ENCODE data around the gene ADD2. TPM values are rescaled to one million over a fixed set of nuclear protein-coding genes. Genes with fewer than 3 reads are reported as not detected.

The ADD2 gene
- total RNA-seq, 2 donors from 2014 or later = 2.3 to 4.8 TPM

- DNase-seq (ENCODE audit: low spot score) (no peak), ATAC-seq (peak in 1 of 2 donors; percentile 56)
- peaks cover 3% of the 10 kb centered on the region for H3K9me3 Mint-ChIP-seq
- no peak overlapping the region for H3K4me3 Mint-ChIP-seq
- peaks cover 40 to 53% of the 10 kb centered on the region in 2 donors for H3K27me3 Mint-ChIP-seq
- H3K36me3 Mint-ChIP-seq = peaks cover 4% of the 10 kb centered on the region
- H3K27ac Mint-ChIP-seq = peak overlapping the region in 1 of 2 donors; percentile 45
- peaks cover 8 to 9% of the 10 kb centered on the region in 2 donors for H3K4me1 Mint-ChIP-seq (ENCODE audit: low read depth in 2 of 2)
Observed at GRCh38 chr2:70735071-70735470, 32.9 kb downstream of the ADD2 start.

GRCh38 chr2:70733646-70734180 is 34.3 kb downstream of the ADD2 start:
- no peak overlapping the region for H3K27ac Mint-ChIP-seq
- DNase-seq (ENCODE audit: low spot score) (no peak), ATAC-seq (no peak)
- no peaks in the 10 kb centered on the region for H3K9me3 Mint-ChIP-seq
- H3K27me3 Mint-ChIP-seq = peaks cover 37 to 42% of the 10 kb centered on the region in 2 donors
- no peak overlapping the region for H3K4me3 Mint-ChIP-seq
- peaks cover 8 to 9% of the 10 kb centered on the region in 2 donors for H3K4me1 Mint-ChIP-seq (ENCODE audit: low read depth in 2 of 2)
- peaks cover 4% of the 10 kb centered on the region for H3K36me3 Mint-ChIP-seq

DNA sequence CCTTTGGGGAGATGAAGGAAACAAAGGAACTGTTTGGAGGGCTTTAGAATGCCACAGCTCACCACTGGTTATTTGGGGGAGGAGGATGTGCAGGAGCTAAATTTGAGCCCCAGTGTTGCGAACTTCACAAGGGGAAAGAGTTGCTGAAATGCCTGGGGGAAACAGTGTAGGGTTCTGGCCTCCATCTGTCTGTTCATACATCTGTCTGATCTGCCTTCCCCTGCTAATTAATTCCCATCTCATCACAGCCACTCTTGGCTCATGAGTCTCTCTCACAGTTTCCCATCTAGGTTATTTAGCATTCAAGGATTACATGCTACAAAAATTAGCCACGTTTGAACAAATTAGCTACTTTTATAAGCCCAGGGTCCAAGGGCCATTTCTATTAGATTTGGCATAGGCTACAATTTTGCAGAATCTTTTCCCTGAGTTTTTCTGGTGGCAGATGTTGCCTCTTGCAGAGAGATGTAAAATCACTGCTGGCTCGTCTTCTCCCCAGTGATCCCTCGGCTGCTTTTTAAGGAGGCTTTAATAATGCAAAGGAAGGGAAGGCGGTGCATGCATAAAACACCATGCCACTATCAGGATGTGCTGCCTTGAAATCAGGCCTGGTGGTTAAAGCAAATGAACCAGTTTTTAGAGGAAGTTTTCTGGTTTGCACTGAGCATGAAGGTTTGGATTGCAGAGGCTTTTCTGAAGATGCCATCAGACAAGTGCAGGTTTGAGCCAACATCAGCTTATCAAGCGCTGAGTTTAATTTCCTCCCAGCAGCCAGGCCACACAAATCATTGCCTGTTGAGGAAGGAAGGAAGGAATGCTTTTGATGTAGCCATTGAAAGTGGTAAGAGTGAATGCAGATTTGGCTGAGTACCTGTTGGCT is 35.0 kb downstream of the ADD2 start:
- Mint-ChIP-seq H3K36me3 (peaks cover 4% of the 10 kb centered on the region), H3K4me3 (no peak overlapping the region), H3K4me1 (ENCODE audit: low read depth in 2 of 2) (peaks cover 8 to 9% of the 10 kb centered on the region in 2 donors), H3K27ac (no peak overlapping the region), H3K27me3 (peaks cover 34 to 35% of the 10 kb centered on the region in 2 donors), H3K9me3 (no peaks in the 10 kb centered on the region)
- no peak for ATAC-seq
- no peak for DNase-seq (ENCODE audit: low spot score)

GRCh38 chr2:70730730-70731129 is 37.3 kb downstream of the ADD2 start:
- ATAC-seq (no peak), DNase-seq (ENCODE audit: low spot score) (no peak)
- Mint-ChIP-seq H3K4me3 (no peak overlapping the region), H3K27me3 (peaks cover 21 to 28% of the 10 kb centered on the region in 2 donors), H3K27ac (no peak overlapping the region), H3K36me3 (no peaks in the 10 kb centered on the region), H3K4me1 (ENCODE audit: low read depth in 2 of 2) (peaks cover 8 to 9% of the 10 kb centered on the region in 2 donors), H3K9me3 (no peaks in the 10 kb centered on the region)

DNA sequence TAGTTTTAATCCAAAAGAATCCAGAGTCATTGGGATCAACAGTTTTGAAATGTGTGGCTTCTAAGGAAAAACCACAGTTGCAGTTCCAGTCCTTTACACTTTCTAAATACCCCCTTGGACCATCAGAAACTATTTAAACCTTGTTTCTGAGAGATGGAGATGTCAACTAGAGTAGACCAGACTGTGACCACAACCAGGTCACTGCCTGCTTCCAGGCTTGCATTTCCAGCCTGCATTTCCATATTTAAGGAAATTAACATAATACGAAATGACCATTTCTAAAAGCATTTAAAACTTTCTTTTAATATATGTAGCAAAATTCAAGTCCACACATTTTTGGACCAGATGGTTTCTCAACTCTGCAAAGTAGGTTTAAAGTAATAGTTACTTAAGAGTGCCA is 38.4 kb downstream of the ADD2 start:
- H3K4me1 Mint-ChIP-seq (ENCODE audit: low read depth in 2 of 2) = peaks cover 0 to 2% of the 10 kb centered on the region in 2 donors
- no peaks in the 10 kb centered on the region for H3K36me3 Mint-ChIP-seq
- H3K27ac Mint-ChIP-seq = no peak overlapping the region
- H3K27me3 Mint-ChIP-seq = peaks cover 12 to 22% of the 10 kb centered on the region in 2 donors
- ATAC-seq (no peak), DNase-seq (ENCODE audit: low spot score) (no peak)
- H3K4me3 Mint-ChIP-seq = no peak overlapping the region
- no peaks in the 10 kb centered on the region for H3K9me3 Mint-ChIP-seq

GRCh38 chr2:70728128-70728527 is 39.9 kb downstream of the ADD2 start:
- H3K27me3 Mint-ChIP-seq = peaks cover 8 to 9% of the 10 kb centered on the region in 2 donors
- no peaks in the 10 kb centered on the region for H3K4me1 Mint-ChIP-seq (ENCODE audit: low read depth in 2 of 2)
- no peaks in the 10 kb centered on the region for H3K36me3 Mint-ChIP-seq
- DNase-seq (ENCODE audit: low spot score) (no peak), ATAC-seq (no peak)
- no peak overlapping the region for H3K4me3 Mint-ChIP-seq
- H3K9me3 Mint-ChIP-seq = no peaks in the 10 kb centered on the region
- H3K27ac Mint-ChIP-seq = no peak overlapping the region

GRCh38 chr2:70726947-70727725 is 40.9 kb downstream of the ADD2 start:
- DNase-seq (ENCODE audit: low spot score) = no peak
- H3K4me3 Mint-ChIP-seq = no peak overlapping the region
- no peaks in the 10 kb centered on the region for H3K9me3 Mint-ChIP-seq

GRCh38 chr2:70725505-70725904 is 42.5 kb downstream of the ADD2 start:
- no peaks in the 10 kb centered on the region for H3K9me3 Mint-ChIP-seq
- H3K27ac Mint-ChIP-seq = no peak overlapping the region
- ATAC-seq = no peak
- DNase-seq (ENCODE audit: low spot score) = no peak
- no peaks in the 10 kb centered on the region for H3K36me3 Mint-ChIP-seq
- peaks cover 0 to 2% of the 10 kb centered on the region in 2 donors for H3K27me3 Mint-ChIP-seq
- H3K4me3 Mint-ChIP-seq = no peak overlapping the region
- no peaks in the 10 kb centered on the region for H3K4me1 Mint-ChIP-seq (ENCODE audit: low read depth in 2 of 2)

More at GRCh38 chr2:70726947-70727725, 40.9 kb downstream of the ADD2 start:
- Mint-ChIP-seq H3K4me1 (ENCODE audit: low read depth in 2 of 2) (no peaks in the 10 kb centered on the region), H3K27me3 (peaks cover 0 to 2% of the 10 kb centered on the region in 2 donors), H3K36me3 (no peaks in the 10 kb centered on the region), H3K27ac (no peak overlapping the region)
- no peak for ATAC-seq

GRCh38 chr2:70724366-70724765 is 43.6 kb downstream of the ADD2 start:
- Mint-ChIP-seq H3K4me1 (ENCODE audit: low read depth in 2 of 2) (no peaks in the 10 kb centered on the region), H3K27me3 (peaks cover 0 to 2% of the 10 kb centered on the region in 2 donors), H3K27ac (no peak overlapping the region), H3K4me3 (no peak overlapping the region), H3K9me3 (no peaks in the 10 kb centered on the region), H3K36me3 (no peaks in the 10 kb centered on the region)
- DNase-seq (ENCODE audit: low spot score) (no peak), ATAC-seq (peak; percentile 32 to 58)

- H3K27me3 Mint-ChIP-seq = no peaks in the 10 kb centered on the region
- ATAC-seq (no peak), DNase-seq (ENCODE audit: low spot score) (no peak)
- H3K36me3 Mint-ChIP-seq = no peaks in the 10 kb centered on the region
- no peaks in the 10 kb centered on the region for H3K9me3 Mint-ChIP-seq
- no peaks in the 10 kb centered on the region for H3K4me1 Mint-ChIP-seq (ENCODE audit: low read depth in 2 of 2)
- no peak overlapping the region for H3K4me3 Mint-ChIP-seq
- H3K27ac Mint-ChIP-seq = no peak overlapping the region
Observed at GRCh38 chr2:70723286-70723885, 44.6 kb downstream of the ADD2 start.

DNA sequence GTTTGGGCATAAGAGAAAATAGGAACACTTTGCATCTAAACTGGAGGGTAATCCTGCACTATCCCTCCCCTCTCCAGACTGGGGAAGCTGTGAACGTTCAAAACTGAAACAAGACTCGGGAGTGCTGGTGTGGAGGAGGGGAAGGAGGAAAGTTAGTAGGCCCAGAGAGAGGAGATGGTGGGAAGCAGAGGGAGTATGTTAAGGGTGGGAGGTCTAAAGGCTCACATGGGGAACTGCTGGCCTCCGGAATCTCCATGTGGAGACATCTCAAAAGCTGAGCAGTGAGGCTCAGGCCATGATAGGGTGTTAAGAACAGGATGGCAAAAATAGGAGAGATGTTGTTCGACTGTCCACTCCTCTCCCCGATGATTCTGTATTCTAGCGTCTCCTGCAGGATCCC is 47.9 kb downstream of the ADD2 start:
- no peak for ATAC-seq
- Mint-ChIP-seq H3K4me3 (no peak overlapping the region), H3K27ac (no peak overlapping the region), H3K9me3 (no peaks in the 10 kb centered on the region), H3K27me3 (peaks cover 9 to 20% of the 10 kb centered on the region in 2 donors), H3K4me1 (ENCODE audit: low read depth in 2 of 2) (no peaks in the 10 kb centered on the region), H3K36me3 (no peaks in the 10 kb centered on the region)
- no peak for DNase-seq (ENCODE audit: low spot score)

- Mint-ChIP-seq H3K4me3 (no peak overlapping the region), H3K27ac (no peak overlapping the region), H3K27me3 (peaks cover 9 to 20% of the 10 kb centered on the region in 2 donors), H3K9me3 (no peaks in the 10 kb centered on the region), H3K36me3 (no peaks in the 10 kb centered on the region), H3K4me1 (ENCODE audit: low read depth in 2 of 2) (no peaks in the 10 kb centered on the region)
- ATAC-seq = no peak
- no peak for DNase-seq (ENCODE audit: low spot score)
Observed at GRCh38 chr2:70719231-70719630, 48.8 kb downstream of the ADD2 start.

DNA sequence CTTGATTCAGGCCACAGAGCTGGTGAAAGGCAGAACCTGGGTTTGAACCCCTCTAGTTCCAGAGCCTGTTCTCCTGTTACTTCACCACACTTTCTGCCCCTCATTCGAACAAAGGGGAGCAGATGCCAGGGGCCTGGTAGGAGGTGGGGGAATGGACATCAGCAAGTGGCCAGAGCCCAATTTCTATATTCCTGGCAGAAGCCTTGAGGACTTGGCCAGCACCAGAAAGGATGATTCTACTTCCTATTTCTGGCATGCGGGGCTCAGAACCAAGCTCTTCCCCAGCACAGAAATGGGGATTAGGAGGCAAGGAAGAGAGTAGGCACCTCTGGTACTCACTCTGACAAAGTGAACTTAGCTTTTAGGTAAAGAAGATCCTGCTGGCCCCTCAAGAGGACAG is 49.3 kb downstream of the ADD2 start:
- Mint-ChIP-seq H3K9me3 (no peaks in the 10 kb centered on the region), H3K4me3 (no peak overlapping the region), H3K27ac (no peak overlapping the region), H3K27me3 (peaks cover 9 to 20% of the 10 kb centered on the region in 2 donors), H3K36me3 (no peaks in the 10 kb centered on the region), H3K4me1 (ENCODE audit: low read depth in 2 of 2) (no peaks in the 10 kb centered on the region)
- DNase-seq (ENCODE audit: low spot score) = no peak
- no peak for ATAC-seq

Measured in natural killer cell treated with Interleukin-12 subunit alpha and Interleukin-12 subunit beta and Interleukin-15 and Interleukin-18, amount 100 ng/mL, for 72 hours (primary cell).